Activated CD4-positive, alpha-beta T cell treated with anti-CD3 and anti-CD28 coated beads, Interleukin-2, amount 10 ng/mL, durations not matched to agents 7 days and 5 days (primary cell): Measurements from ENCODE around the gene SPEF1. TPM values are rescaled to one million over a fixed set of nuclear protein-coding genes. Genes with fewer than 3 reads are reported as not detected.

Experiments used
- CTCF ChIA-PET: fragments of 350-600 bp; sonication (Branson Sonifier 250); formaldehyde crosslinking; loops from one replicate; lab custom pipeline; 2021; ENCODE audit warnings: antibody characterized with exemption; lab: Charles Lee
- POLR2A ChIA-PET: fragments of 350-600 bp; sonication (Branson Sonifier 250); formaldehyde crosslinking; loops from one replicate; lab custom pipeline; 2021; ENCODE audit warnings: antibody characterized with exemption; lab: Charles Lee
- DNase-seq: peaks from one replicate; pipeline ENCODE4 v3.0.0-alpha.2; 2020
- H3K27ac Mint-ChIP-seq: one replicate; pipeline ENCODE4 v1.8.0; 2021; ENCODE audit warnings: mild to moderate bottlenecking, moderate library complexity, mixed read lengths
- H3K27me3 Mint-ChIP-seq: one replicate; pipeline ENCODE4 v1.8.0; 2021; ENCODE audit warnings: mixed read lengths
- H3K36me3 Mint-ChIP-seq: one replicate; pipeline ENCODE4 v1.8.0; 2021; ENCODE audit warnings: low read depth, mixed read lengths
- H3K4me1 Mint-ChIP-seq: one replicate; pipeline ENCODE4 v1.8.0; 2021; ENCODE audit warnings: mixed read lengths
- H3K4me3 Mint-ChIP-seq: one replicate; pipeline ENCODE4 v1.8.0; 2021; ENCODE audit warnings: mild to moderate bottlenecking, moderate library complexity, mixed read lengths
- H3K9me3 Mint-ChIP-seq: one replicate; pipeline ENCODE4 v1.8.0; 2021; ENCODE audit warnings: mixed read lengths
- total RNA-seq, 2 experiments: library from RNA; stranded (reverse); gene quantifications; one replicate each; pipeline ENCODE4 v1.2.3, GENCODE V29; 2021

The SPEF1 gene
- total RNA-seq, 2 experiments from 2014 or later, result 0.17 to 0.21 TPM

DNA sequence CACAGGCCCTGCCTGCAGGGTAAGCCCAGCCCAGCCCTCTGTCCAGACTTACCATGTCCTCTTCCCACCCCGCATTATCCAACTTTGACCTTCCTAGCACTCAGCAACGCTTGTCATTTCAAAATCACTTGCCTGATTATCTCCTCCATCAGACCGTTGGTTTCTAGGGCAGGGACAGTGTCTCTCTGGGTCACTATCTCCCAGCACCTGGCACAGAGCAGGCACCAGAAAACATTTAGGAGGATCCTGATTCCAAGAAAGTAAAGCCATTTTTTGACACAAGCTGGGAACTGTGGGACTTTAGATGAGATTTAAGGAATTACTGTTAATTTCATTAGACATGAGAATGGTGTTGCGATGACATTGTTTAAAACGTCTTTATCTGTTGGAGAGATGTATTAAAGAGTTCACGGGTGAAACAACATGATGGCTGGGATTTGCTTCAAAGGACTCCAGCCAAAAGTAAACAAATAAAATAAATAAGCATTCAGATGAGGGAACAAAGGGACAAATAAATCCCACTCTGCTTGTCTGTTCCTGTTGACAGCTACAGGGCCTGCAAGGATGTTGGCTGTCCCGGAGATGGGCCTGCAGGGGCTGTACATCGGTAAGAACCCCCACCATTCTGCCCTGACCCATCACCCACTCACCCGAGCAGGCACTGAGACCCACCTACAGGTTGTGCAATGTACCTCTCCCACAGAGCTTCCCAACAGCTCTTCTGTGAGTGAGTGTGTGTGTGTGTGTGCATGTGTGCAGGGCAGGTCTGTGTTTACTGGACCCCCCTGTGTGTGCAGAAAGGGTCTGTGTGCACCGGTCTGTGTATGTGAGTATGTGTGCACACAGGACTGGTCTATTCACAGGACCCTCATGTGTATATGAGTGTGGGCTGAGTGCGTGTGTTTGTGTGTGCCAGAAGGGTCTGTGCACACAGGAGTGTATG, 42.9 kb downstream of the SPEF1 start:
- H3K27ac Mint-ChIP-seq, result no peak overlapping the region
- H3K4me1 Mint-ChIP-seq, result no peaks in the 10 kb centered on the region
- H3K9me3 Mint-ChIP-seq, result no peaks in the 10 kb centered on the region
- H3K36me3 Mint-ChIP-seq, result no peaks in the 10 kb centered on the region
- ChIA-PET CTCF (no interaction called here), POLR2A (no interaction called here)
- no peak for DNase-seq
- H3K4me3 Mint-ChIP-seq, result no peak overlapping the region
- peaks cover 20% of the 10 kb centered on the region for H3K27me3 Mint-ChIP-seq

DNA sequence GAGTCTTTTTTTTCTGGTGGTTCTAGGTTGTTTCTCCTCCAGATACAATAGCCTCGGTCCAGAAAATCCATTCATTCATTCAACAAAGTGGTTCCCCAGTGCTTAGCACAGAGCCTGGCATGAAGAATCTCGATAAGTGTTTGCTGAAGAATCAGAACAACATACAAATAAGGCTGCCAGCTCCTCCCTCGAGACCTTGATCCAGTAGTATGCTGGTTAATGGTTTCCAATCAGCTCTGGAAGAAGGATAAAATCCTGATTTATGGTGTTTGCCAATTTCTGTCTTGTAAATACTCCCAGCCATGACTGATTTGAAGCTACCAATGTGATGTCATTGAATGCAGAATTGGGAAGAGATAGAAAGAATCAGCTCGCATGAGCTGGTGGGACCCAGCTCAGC, 45.5 kb downstream of the SPEF1 start:
- no peak overlapping the region for H3K27ac Mint-ChIP-seq
- no peak for DNase-seq
- no peak overlapping the region for H3K4me3 Mint-ChIP-seq
- H3K36me3 Mint-ChIP-seq, result no peaks in the 10 kb centered on the region
- H3K27me3 Mint-ChIP-seq, result peaks cover 40% of the 10 kb centered on the region
- H3K9me3 Mint-ChIP-seq, result no peaks in the 10 kb centered on the region
- H3K4me1 Mint-ChIP-seq, result no peaks in the 10 kb centered on the region
- ChIA-PET POLR2A (no interaction called here), CTCF (interaction anchor here (1.2 kb wide), 1 partner anchor 32 kb away, joined by 3 read pairs; the partner anchor contains the start of gene ADISSP)

DNA sequence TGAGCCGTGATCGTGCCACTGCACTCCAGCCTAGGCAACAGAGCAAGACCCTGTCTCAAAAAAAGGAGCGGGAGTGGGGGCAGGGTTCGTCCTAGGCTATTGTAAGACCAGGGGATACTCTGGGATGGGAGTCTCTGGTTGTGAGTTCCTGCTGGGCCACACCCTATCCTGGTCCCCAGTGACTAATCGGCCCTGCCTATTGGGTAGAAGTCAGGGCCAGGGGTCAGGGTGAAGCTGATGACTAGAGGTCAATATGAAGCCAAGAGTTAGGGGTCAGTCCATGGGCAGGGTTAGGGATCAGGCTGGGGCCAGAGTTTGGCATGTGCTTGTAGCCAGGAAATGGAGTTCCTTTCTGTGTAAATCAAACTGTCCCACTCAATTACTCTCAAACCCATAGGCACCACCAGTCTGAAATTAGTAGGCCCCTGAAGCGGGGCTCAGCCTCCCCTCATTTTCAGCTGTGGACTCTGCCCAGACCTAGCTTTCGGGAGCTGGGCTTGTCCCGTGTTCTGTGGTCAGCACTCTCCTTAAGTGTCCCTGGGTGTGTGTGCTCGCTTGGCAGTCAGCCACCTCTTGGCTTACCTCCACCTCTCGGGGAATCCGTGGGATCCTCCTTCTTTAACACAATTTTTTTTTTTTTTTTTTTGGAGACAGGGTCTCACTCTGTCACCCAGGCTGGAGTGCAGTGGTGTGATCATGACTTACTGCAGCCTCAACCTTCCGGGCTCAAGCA, 47.0 kb downstream of the SPEF1 start:
- DNase-seq, result no peak
- H3K27ac Mint-ChIP-seq, result no peak overlapping the region
- POLR2A ChIA-PET, result no interaction called here
- H3K9me3 Mint-ChIP-seq, result no peaks in the 10 kb centered on the region
- peaks cover 46% of the 10 kb centered on the region for H3K27me3 Mint-ChIP-seq
- CTCF ChIA-PET, result interaction anchor here (1.0 kb wide), 1 partner anchor 23 kb away, joined by 3 read pairs; no protein-coding TSS in a partner anchor
- no peaks in the 10 kb centered on the region for H3K4me1 Mint-ChIP-seq
- H3K4me3 Mint-ChIP-seq, result no peak overlapping the region
- no peaks in the 10 kb centered on the region for H3K36me3 Mint-ChIP-seq

DNA sequence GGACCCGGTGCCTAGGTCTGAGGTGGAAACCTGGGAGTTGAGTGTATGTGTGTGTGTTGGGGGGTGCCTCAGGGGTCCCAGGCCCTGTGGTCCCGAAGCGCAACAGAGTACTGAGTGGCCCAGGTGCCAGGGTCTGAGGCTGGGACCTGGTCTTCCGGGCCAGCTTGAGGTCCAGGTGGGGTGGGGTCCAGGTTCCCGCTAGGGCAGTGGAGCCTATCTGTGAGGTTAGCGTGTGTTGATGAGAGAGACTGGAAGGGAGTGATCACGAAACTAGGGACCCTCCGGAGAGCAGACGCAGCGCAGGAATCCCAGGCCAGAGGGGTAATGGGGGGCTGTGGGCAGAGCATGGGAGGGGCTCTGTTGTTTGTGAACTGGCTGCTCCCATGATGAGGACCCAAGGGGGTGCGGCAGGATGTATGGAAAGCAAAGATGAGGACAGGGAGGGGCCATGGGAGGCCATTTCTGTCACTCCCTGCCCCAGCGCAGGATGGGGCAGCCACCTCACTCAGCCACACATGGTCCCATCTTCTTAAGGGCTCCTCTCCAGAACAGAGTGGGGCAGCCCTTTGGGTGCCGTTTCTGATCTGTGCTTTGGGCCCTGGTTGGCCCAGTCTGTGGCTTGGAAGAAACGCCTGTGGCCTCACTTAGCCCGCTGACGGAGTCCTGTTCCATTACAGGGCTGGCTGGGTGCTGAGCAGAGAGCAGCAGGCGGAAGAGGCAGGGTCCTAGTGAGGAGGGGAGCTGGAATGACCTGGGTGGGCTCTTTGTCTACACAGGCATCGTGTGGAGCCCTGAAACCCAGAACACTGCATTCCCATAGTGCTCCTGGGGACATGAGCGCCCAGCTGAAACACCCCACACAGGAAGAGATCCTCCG, 47.9 kb downstream of the SPEF1 start:
- no peak overlapping the region for H3K4me3 Mint-ChIP-seq
- H3K9me3 Mint-ChIP-seq, result no peaks in the 10 kb centered on the region
- ChIA-PET CTCF (no interaction called here), POLR2A (no interaction called here)
- H3K27ac Mint-ChIP-seq, result no peak overlapping the region
- no peaks in the 10 kb centered on the region for H3K4me1 Mint-ChIP-seq
- H3K27me3 Mint-ChIP-seq, result peaks cover 46% of the 10 kb centered on the region
- H3K36me3 Mint-ChIP-seq, result no peaks in the 10 kb centered on the region
- DNase-seq, result no peak

DNA sequence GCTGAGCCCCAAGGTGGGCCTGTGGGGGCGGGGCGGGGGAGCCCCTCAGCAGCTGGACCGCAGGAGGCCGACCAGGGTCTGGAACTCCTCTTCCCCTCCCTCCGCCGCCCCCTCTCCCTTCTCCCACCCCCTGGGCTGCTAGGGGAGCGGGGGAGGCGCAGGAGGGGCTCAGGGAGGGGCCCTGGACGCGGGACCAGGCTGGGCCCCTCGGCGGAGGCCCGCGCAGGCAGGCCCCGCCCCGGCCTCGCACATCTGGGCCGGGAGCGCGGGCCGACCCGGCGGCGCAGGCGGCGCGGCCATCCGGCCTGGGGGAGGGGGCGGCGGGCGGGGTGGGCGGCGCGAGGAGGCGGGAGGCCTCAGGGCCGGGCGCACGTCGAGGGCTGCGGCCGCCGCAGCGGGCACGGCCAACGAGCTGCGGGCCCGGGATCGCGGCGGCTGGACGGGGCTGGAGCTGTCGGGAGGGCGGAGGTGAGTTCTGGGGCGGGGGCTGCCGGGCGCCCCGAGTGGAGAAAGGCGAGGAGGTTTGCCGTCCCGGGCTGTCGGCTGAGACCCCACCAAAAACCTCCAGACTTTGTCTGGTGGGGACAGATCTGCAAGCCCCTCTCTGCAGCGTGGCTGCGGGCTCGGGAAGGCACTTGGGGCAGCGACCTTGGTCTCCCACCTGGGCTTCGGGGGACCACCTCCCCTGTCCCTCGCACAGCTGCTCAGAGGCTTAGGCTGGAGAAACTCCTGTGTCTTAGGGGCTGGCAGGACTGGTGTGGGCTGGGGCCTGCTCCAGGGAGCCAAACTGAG, 48.7 kb downstream of the SPEF1 start, which contains the start of gene HSPA12B:
HSPA12B (plus strand) TSS at position 359 of the 792 bp plus-strand sequence. CDS start 5,990 bp downstream, outside the sequence.
- no peak within 1 kb of the TSS for H3K4me3 Mint-ChIP-seq
- no peak for DNase-seq
- H3K27me3 Mint-ChIP-seq, result peaks cover 53% of the 10 kb centered on the region
- H3K36me3 Mint-ChIP-seq, result no peaks in the 10 kb centered on the region
- ChIA-PET CTCF (interaction anchor here (0.7 kb wide), 1 partner anchor 10 kb away, joined by 7 read pairs; no protein-coding TSS in a partner anchor), POLR2A (no interaction called here)
- H3K27ac Mint-ChIP-seq, result no peak within 1 kb of the TSS
- no peaks in the 10 kb centered on the region for H3K9me3 Mint-ChIP-seq
- no peaks in the 10 kb centered on the region for H3K4me1 Mint-ChIP-seq

DNA sequence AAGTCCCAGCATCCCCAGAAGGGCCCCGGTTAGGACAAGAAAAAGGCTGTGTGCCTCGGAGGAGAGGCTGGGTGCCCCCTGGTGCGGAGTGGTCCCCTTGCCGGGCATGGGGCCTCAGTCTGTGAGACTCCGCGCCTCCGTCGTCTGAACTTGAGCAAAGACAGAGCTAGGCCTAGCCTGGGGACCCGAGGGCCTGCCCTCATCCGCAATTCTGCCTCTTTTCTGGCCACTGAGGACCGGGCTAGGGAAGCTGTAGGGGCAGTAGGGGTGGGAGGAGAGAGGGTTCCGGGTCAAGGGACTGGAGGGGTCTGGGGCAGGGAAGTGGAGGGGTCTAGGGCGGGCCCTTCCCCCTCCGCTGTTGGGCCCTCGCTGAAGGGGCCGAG, 49.3 kb downstream of the SPEF1 start:
- no peak overlapping the region for H3K27ac Mint-ChIP-seq
- H3K4me3 Mint-ChIP-seq, result no peak overlapping the region
- H3K9me3 Mint-ChIP-seq, result no peaks in the 10 kb centered on the region
- no peak for DNase-seq
- no peaks in the 10 kb centered on the region for H3K36me3 Mint-ChIP-seq
- H3K4me1 Mint-ChIP-seq, result no peaks in the 10 kb centered on the region
- ChIA-PET CTCF (interaction anchor here (0.7 kb wide), 1 partner anchor 10 kb away, joined by 7 read pairs; no protein-coding TSS in a partner anchor), POLR2A (no interaction called here)
- peaks cover 56% of the 10 kb centered on the region for H3K27me3 Mint-ChIP-seq

DNA sequence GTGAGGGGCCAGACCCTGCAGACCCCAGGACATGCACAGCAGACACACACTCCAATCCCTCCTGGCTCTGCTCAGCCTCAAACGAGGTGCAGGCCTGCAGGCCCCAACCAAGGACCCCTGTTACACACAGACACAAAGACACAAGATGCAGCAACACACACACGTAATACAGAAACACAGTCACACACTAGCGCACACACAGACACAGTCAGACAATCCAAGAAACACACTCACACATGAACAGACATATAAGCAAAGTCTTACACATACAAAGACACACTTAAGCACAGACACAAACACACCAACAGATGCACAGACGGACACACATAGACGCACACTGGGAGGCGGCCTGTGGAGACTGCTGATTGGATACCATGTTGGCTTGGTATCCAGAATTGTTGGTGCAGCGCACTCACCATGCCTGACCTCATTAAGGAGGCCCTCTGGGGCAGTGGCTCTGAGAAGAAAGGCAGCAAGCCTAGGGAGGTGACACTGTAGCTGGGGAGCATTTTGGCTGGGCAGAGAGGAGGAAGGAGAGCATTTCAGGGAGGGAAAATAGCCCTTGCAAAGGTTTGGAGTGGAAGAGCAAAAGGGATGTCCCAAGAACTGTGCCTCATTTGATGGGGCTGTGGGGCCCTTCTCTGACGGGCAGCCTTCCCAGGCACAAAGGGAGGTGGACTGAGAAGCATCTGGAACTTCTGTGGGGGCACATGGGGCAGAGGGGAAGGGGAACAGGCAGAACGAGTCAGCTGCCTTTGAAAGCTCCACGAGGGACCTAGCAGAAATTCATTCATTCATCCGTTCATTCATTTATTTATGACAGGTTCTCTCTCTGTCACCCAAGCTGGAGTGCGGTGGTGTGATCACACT, 50.2 kb downstream of the SPEF1 start:
- Mint-ChIP-seq H3K27me3 (peaks cover 53% of the 10 kb centered on the region), H3K9me3 (no peaks in the 10 kb centered on the region), H3K36me3 (no peaks in the 10 kb centered on the region), H3K27ac (no peak overlapping the region), H3K4me1 (no peaks in the 10 kb centered on the region), H3K4me3 (no peak overlapping the region)
- POLR2A ChIA-PET, result no interaction called here
- CTCF ChIA-PET, result interaction anchor here (1.6 to 1.8 kb wide), 2 partner anchors 11 to 72 kb away, joined by 4 read pairs; no protein-coding TSS in a partner anchor
- DNase-seq, result no peak

DNA sequence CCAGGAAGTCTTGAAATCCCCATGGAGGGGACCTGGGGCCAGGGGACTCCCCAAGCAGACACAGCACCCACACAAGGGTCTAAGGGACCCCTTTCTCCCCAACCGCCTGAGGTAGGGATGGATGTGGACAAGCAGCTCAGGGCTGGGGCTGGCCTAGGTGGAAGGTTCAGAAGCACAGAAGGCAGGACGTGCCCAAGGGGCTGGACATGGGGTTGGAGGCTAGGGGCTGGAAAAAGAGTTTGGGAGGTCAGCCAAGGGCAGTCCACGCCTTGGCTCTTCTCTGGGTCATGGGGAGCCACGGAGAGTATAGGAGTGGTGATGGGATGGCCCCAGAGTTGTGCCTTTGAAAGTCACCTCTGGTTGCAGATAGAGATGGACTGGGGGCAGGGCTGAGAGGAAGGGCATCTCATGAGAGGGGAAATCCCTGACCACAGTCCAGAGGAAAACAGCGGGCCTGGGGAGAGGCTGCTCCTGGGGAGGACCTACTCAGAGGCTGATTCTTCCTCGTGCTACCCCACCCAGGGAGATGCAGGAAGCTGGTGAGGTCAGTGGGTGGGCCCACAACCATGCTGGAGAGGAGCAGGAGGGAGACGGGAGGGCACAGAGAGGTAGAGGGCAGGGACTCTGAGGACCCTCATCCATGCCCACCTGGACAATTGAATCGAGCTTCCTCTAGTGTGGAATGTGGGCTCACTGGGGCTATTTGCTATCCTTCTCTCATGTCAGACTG, 51.3 kb downstream of the SPEF1 start:
- Mint-ChIP-seq H3K4me3 (no peak overlapping the region), H3K4me1 (no peaks in the 10 kb centered on the region), H3K9me3 (no peaks in the 10 kb centered on the region), H3K27me3 (peaks cover 50% of the 10 kb centered on the region), H3K36me3 (no peaks in the 10 kb centered on the region), H3K27ac (no peak overlapping the region)
- POLR2A ChIA-PET, result no interaction called here
- DNase-seq, result no peak
- CTCF ChIA-PET, result interaction anchor here (0.5 to 1.8 kb wide), 3 partner anchors 10 to 356 kb away, joined by 3 to 4 read pairs (median 4); no protein-coding TSS in a partner anchor

DNA sequence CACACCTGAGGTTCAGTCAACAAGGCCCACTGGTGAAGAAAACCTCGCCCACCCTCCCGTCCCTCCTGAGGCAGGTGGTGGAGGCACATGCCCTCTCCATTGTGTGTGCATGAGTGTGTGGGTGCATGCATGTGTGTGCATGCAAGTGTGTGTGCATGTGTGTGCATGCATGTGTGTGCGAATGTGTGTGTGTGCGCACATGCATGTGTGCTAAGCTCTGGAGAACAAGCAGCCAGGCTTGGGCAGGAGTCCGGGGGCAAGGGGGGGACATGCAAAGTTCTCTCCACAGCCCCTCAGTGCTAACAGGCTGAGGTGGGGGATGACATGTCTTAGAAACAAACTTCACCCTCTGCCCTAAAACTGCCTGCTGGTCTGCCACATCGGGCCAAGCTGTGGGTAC, 51.9 kb downstream of the SPEF1 start:
- H3K27me3 Mint-ChIP-seq, result peaks cover 51% of the 10 kb centered on the region
- H3K9me3 Mint-ChIP-seq, result no peaks in the 10 kb centered on the region
- H3K27ac Mint-ChIP-seq, result no peak overlapping the region
- H3K4me1 Mint-ChIP-seq, result no peaks in the 10 kb centered on the region
- H3K36me3 Mint-ChIP-seq, result no peaks in the 10 kb centered on the region
- ChIA-PET POLR2A (no interaction called here), CTCF (interaction anchor here (1.0 to 1.6 kb wide), 2 partner anchors 70 to 602 kb away, joined by 3 to 4 read pairs; no protein-coding TSS in a partner anchor)
- DNase-seq, result no peak
- no peak overlapping the region for H3K4me3 Mint-ChIP-seq

DNA sequence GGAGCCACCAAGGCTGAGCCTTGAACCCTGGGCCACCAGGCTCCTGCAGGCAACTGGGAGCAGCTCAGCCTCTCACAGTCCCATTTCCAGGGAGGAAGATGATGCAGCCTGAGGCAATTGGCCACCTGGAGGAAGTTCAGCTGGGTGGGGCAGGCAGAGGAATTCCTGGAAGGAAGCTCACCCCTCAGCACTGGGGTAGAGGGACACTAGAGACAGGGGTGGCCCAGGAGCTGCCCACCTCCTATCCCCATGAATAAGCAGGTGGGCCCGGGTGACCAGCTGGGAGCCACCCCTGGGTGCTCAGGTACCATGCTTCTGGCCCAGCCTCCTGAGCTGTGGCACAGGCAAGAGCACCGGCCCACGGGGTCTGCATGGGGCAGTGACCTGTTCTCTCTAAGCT, 52.4 kb downstream of the SPEF1 start:
- H3K4me1 Mint-ChIP-seq, result no peaks in the 10 kb centered on the region
- no peak for DNase-seq

More for the DNA sequence above, 52.4 kb downstream of the SPEF1 start:
- ChIA-PET CTCF (interaction anchor here (1.0 to 1.6 kb wide), 2 partner anchors 69 to 602 kb away, joined by 3 to 4 read pairs; no protein-coding TSS in a partner anchor), POLR2A (no interaction called here)
- Mint-ChIP-seq H3K36me3 (no peaks in the 10 kb centered on the region), H3K9me3 (no peaks in the 10 kb centered on the region), H3K27ac (no peak overlapping the region), H3K4me3 (no peak overlapping the region), H3K27me3 (peaks cover 51% of the 10 kb centered on the region)
